Dendritic cell treated with granulocyte-macrophage colony-stimulating factor and Interleukin-4, amounts not matched to agents 40 ng/mL and 50 ng/mL, for 4 days (primary cell): Measurements from ENCODE around the gene CYP46A1.

Experiments used
- H3K27ac Mint-ChIP-seq: one replicate; pipeline ENCODE4 v1.8.0; 2022; ENCODE audit warnings: mild to moderate bottlenecking, mixed read lengths
- H3K27me3 Mint-ChIP-seq: one replicate; pipeline ENCODE4 v1.8.0; 2022; ENCODE audit warnings: mild to moderate bottlenecking, mixed read lengths
- H3K36me3 Mint-ChIP-seq: one replicate; pipeline ENCODE4 v1.8.0; 2022; ENCODE audit warnings: low read depth, mixed read lengths
- H3K4me1 Mint-ChIP-seq: one replicate; pipeline ENCODE4 v1.8.0; 2022; ENCODE audit warnings: low read depth, mixed read lengths
- H3K4me3 Mint-ChIP-seq: one replicate; pipeline ENCODE4 v1.8.0; 2022; ENCODE audit warnings: mild to moderate bottlenecking, moderate library complexity, mixed read lengths
- H3K9me3 Mint-ChIP-seq: one replicate; pipeline ENCODE4 v1.8.0; 2022; ENCODE audit warnings: mixed read lengths
- intact Hi-C: fragments of 100-400 bp; cut with micrococcal nuclease; formaldehyde crosslinking; loops from one replicate; pipeline ENCODE4 v1.15.0; 2022

The CYP46A1 gene

GRCh38 chr14:99747582-99748330, 63.7 kb downstream of the CYP46A1 start:
- H3K27me3 Mint-ChIP-seq, result peaks cover 42% of the 10 kb centered on the region
- H3K4me1 Mint-ChIP-seq, result no peaks in the 10 kb centered on the region
- H3K36me3 Mint-ChIP-seq, result no peaks in the 10 kb centered on the region
- no peak overlapping the region for H3K27ac Mint-ChIP-seq
- H3K9me3 Mint-ChIP-seq, result no peaks in the 10 kb centered on the region
- H3K4me3 Mint-ChIP-seq, result no peak overlapping the region
- intact Hi-C loops, result no loop called here

- no peaks in the 10 kb centered on the region for H3K36me3 Mint-ChIP-seq
- intact Hi-C loops, result no loop called here
- no peaks in the 10 kb centered on the region for H3K4me1 Mint-ChIP-seq
- peaks cover 48% of the 10 kb centered on the region for H3K27me3 Mint-ChIP-seq
- no peak overlapping the region for H3K4me3 Mint-ChIP-seq
- H3K27ac Mint-ChIP-seq, result no peak overlapping the region
- H3K9me3 Mint-ChIP-seq, result no peaks in the 10 kb centered on the region
These were observed 64.4 kb downstream of the CYP46A1 start for GRCh38 chr14:99748529-99748928.

GRCh38 chr14:99749142-99749541, 65.0 kb downstream of the CYP46A1 start:
- Mint-ChIP-seq H3K27ac (no peak overlapping the region), H3K36me3 (no peaks in the 10 kb centered on the region), H3K9me3 (no peaks in the 10 kb centered on the region), H3K27me3 (peaks cover 53% of the 10 kb centered on the region), H3K4me1 (no peaks in the 10 kb centered on the region), H3K4me3 (no peak overlapping the region)
- intact Hi-C loops, result no loop called here

- H3K36me3 Mint-ChIP-seq, result no peaks in the 10 kb centered on the region
- intact Hi-C loops, result no loop called here
- no peaks in the 10 kb centered on the region for H3K4me1 Mint-ChIP-seq
- H3K27ac Mint-ChIP-seq, result no peak overlapping the region
- no peaks in the 10 kb centered on the region for H3K9me3 Mint-ChIP-seq
- H3K27me3 Mint-ChIP-seq, result peaks cover 61% of the 10 kb centered on the region
- H3K4me3 Mint-ChIP-seq, result no peak overlapping the region
These were observed 65.9 kb downstream of the CYP46A1 start for GRCh38 chr14:99749763-99750715.

GRCh38 chr14:99750746-99751450, 66.8 kb downstream of the CYP46A1 start:
- no peak overlapping the region for H3K4me3 Mint-ChIP-seq
- H3K27me3 Mint-ChIP-seq, result peaks cover 57% of the 10 kb centered on the region
- no peaks in the 10 kb centered on the region for H3K9me3 Mint-ChIP-seq
- no peak overlapping the region for H3K27ac Mint-ChIP-seq
- intact Hi-C loops, result no loop called here
- H3K4me1 Mint-ChIP-seq, result no peaks in the 10 kb centered on the region
- no peaks in the 10 kb centered on the region for H3K36me3 Mint-ChIP-seq

GRCh38 chr14:99751539-99752485, 67.7 kb downstream of the CYP46A1 start:
- Mint-ChIP-seq H3K4me1 (no peaks in the 10 kb centered on the region), H3K9me3 (no peaks in the 10 kb centered on the region), H3K36me3 (no peaks in the 10 kb centered on the region), H3K27me3 (peaks cover 49% of the 10 kb centered on the region), H3K4me3 (no peak overlapping the region), H3K27ac (no peak overlapping the region)
- intact Hi-C loops, result no loop called here

GRCh38 chr14:99752486-99753121, 68.5 kb downstream of the CYP46A1 start:
- H3K27me3 Mint-ChIP-seq, result peaks cover 41% of the 10 kb centered on the region
- no peak overlapping the region for H3K4me3 Mint-ChIP-seq
- no peaks in the 10 kb centered on the region for H3K9me3 Mint-ChIP-seq
- no peaks in the 10 kb centered on the region for H3K36me3 Mint-ChIP-seq
- intact Hi-C loops, result no loop called here
- no peak overlapping the region for H3K27ac Mint-ChIP-seq
- H3K4me1 Mint-ChIP-seq, result no peaks in the 10 kb centered on the region

GRCh38 chr14:99753225-99754140, 69.4 kb downstream of the CYP46A1 start:
- H3K4me1 Mint-ChIP-seq, result no peaks in the 10 kb centered on the region
- no peak overlapping the region for H3K27ac Mint-ChIP-seq
- no peak overlapping the region for H3K4me3 Mint-ChIP-seq
- intact Hi-C loops, result no loop called here
- H3K9me3 Mint-ChIP-seq, result no peaks in the 10 kb centered on the region
- no peaks in the 10 kb centered on the region for H3K36me3 Mint-ChIP-seq
- peaks cover 38% of the 10 kb centered on the region for H3K27me3 Mint-ChIP-seq

- intact Hi-C loops, result no loop called here
- Mint-ChIP-seq H3K9me3 (no peaks in the 10 kb centered on the region), H3K27me3 (peaks cover 38% of the 10 kb centered on the region), H3K4me3 (no peak overlapping the region), H3K4me1 (no peaks in the 10 kb centered on the region), H3K27ac (no peak overlapping the region), H3K36me3 (no peaks in the 10 kb centered on the region)
These were observed 70.3 kb downstream of the CYP46A1 start for GRCh38 chr14:99754141-99755067.

- intact Hi-C loops, result no loop called here
- Mint-ChIP-seq H3K4me1 (no peaks in the 10 kb centered on the region), H3K27ac (no peak overlapping the region), H3K36me3 (no peaks in the 10 kb centered on the region), H3K4me3 (no peak overlapping the region), H3K27me3 (peaks cover 38% of the 10 kb centered on the region), H3K9me3 (no peaks in the 10 kb centered on the region)
These were observed 70.9 kb downstream of the CYP46A1 start for GRCh38 chr14:99755068-99755405.
